HepG2 (cell line): ENCODE data around the gene CD300C. TPM values are rescaled to one million over a fixed set of nuclear protein-coding genes. Genes with fewer than 3 reads are reported as not detected.

Experiments used
- ATRX ChIP-seq: sonication (generic); formaldehyde crosslinking; IDR thresholded peaks from 2 replicates; pipeline ENCODE4 v1.4.0; 2020; ENCODE audit warnings: missing genetic modification reagents, borderline replicate concordance
- BHLHE40 ChIP-seq: IDR thresholded peaks from 2 replicates; pipeline ENCODE4 v1.6.1; 2011; ENCODE audit warnings: low read length, improper control_type of control experiment
- FLYWCH1 ChIP-seq: sonication (generic); formaldehyde crosslinking; IDR thresholded peaks from 2 replicates; pipeline ENCODE4 v1.8.1; 2023; ENCODE audit warnings: mild to moderate bottlenecking, missing genetic modification reagents
- FOXK2 ChIP-seq: fragments of 450-650 bp; IDR thresholded peaks from 2 replicates; pipeline ENCODE4 v1.6.1; 2016
- FOXO1 ChIP-seq: sonication (generic); formaldehyde crosslinking; IDR thresholded peaks from 2 replicates; pipeline ENCODE4 v1.4.0; 2020; ENCODE audit warnings: missing genetic modification reagents
- HHEX ChIP-seq: IDR thresholded peaks from 2 replicates; pipeline ENCODE4 v1.6.1; 2016; ENCODE audit warnings: control low read depth
- IKZF4 ChIP-seq: sonication (generic); formaldehyde crosslinking; IDR thresholded peaks from 2 replicates; pipeline ENCODE4 v1.5.1; 2020; ENCODE audit warnings: borderline replicate concordance, mild to moderate bottlenecking, low read depth, missing genetic modification reagents; ENCODE audit errors: not compliant biosample characterization
- MXD4 ChIP-seq: IDR thresholded peaks from 2 replicates; pipeline ENCODE4 v1.6.1; 2016; ENCODE audit warnings: mild to moderate bottlenecking, missing biosample characterization, missing genetic modification reagents
- NBN ChIP-seq: fragments of 450-650 bp; conservative IDR thresholded peaks from 2 replicates; pipeline ENCODE4 v1.6.1; 2017
- NONO ChIP-seq, 2 experiments: fragments of 450-650 bp in 1 of 2; sonication (generic) in 1 of 2; formaldehyde crosslinking in 1 of 2; IDR thresholded peaks in 1 of 2; conservative IDR thresholded peaks in 1 of 2; 2 replicates each; pipeline versions ENCODE4 v1.6.1 to v1.8.0; 2017 to 2022; ENCODE audit warnings: mild to moderate bottlenecking in 1 of 2, missing genetic modification reagents in 1 of 2, moderate library complexity in 1 of 2
- SKI ChIP-seq: fragments of 450-650 bp; IDR thresholded peaks from one replicate; pipeline ENCODE4 v1.6.1; 2018; ENCODE audit warnings: mild to moderate bottlenecking; ENCODE audit not compliant: partially characterized antibody
- TCF7L2 ChIP-seq: IDR thresholded peaks from 2 replicates; pipeline ENCODE4 v1.6.1; 2011; ENCODE audit warnings: mild to moderate bottlenecking, low read depth, low read length, moderate library complexity
- TEAD2 ChIP-seq: sonication (generic); formaldehyde crosslinking; IDR thresholded peaks from 2 replicates; pipeline ENCODE4 v1.9.0; 2021; ENCODE audit warnings: missing genetic modification reagents
- ZBTB38 ChIP-seq: sonication (generic); formaldehyde crosslinking; IDR thresholded peaks from 2 replicates; pipeline ENCODE4 v1.5.1; 2020; ENCODE audit warnings: mild to moderate bottlenecking, missing genetic modification reagents
- ZEB1 ChIP-seq: IDR thresholded peaks from 2 replicates; pipeline ENCODE4 v1.6.1; 2012; ENCODE audit warnings: mild to moderate bottlenecking, low read depth, inconsistent platforms; ENCODE audit not compliant: insufficient replicate concordance
- ZNF160 ChIP-seq: sonication (generic); formaldehyde crosslinking; IDR thresholded peaks from 2 replicates; pipeline ENCODE4 v1.8.0; 2022; ENCODE audit warnings: mild to moderate bottlenecking, inconsistent platforms, missing genetic modification reagents
- ZNF207 ChIP-seq: fragments of 450-650 bp; IDR thresholded peaks from 2 replicates; pipeline ENCODE4 v1.6.1; 2016; ENCODE audit warnings: antibody characterized with exemption, borderline replicate concordance
- ZNF256 ChIP-seq: sonication (generic); formaldehyde crosslinking; conservative IDR thresholded peaks from 2 replicates; pipeline ENCODE4 v1.4.0; 2020; ENCODE audit warnings: missing genetic modification reagents
- ZNF550 ChIP-seq: sonication (generic); formaldehyde crosslinking; IDR thresholded peaks from 2 replicates; pipeline ENCODE4 v1.4.0; 2020; ENCODE audit warnings: mild to moderate bottlenecking, missing genetic modification reagents, borderline replicate concordance
- ZNF552 ChIP-seq: sonication (generic); formaldehyde crosslinking; IDR thresholded peaks from 2 replicates; pipeline ENCODE4 v1.9.0; 2022; ENCODE audit warnings: missing genetic modification reagents, mild to moderate bottlenecking, borderline replicate concordance
- polyA plus RNA-seq, 8 experiments: library from polyadenylated mRNA; depleted of rRNA in 3 of 8; stranded (reverse) in 7 of 8; unstranded in 1 of 8; fragments of >200 nt; fragmentation: Illumina TruSeq in 4 of 8; extraction: Trizol in 4 of 8; gene quantifications; 2 replicates each; pipeline versions ENCODE4 v1.2.1 to v1.2.3, GENCODE V29; 2011 to 2016; ENCODE audit warnings: low read depth in 4 of 8, missing spikeins in 1 of 8, mixed read lengths in 1 of 8; ENCODE audit not compliant: insufficient read depth in 1 of 8
- total RNA-seq, 5 experiments: library from RNA; depleted of rRNA; stranded (reverse); fragments of >200 nt; fragmentation: Illumina TruSeq; extraction: Trizol; gene quantifications; 2 replicates each; pipeline ENCODE4 v1.2.3, GENCODE V29; 2016; ENCODE audit warnings: low read depth in 1 of 5
- TF ChIP-seq, protein P1 (sequence below): sonication (generic); formaldehyde crosslinking; conservative IDR thresholded peaks from 2 replicates; pipeline ENCODE4 v1.4.0; 2020; ENCODE audit warnings: missing genetic modification reagents
- TF ChIP-seq, protein P2 (sequence below): sonication (generic); formaldehyde crosslinking; IDR thresholded peaks from 2 replicates; pipeline ENCODE4 v1.4.0; 2020; ENCODE audit warnings: mild to moderate bottlenecking, missing genetic modification reagents, borderline replicate concordance
- TF ChIP-seq, protein P3 (sequence below), 2 experiments: sonication (generic) in 1 of 2; formaldehyde crosslinking in 1 of 2; IDR thresholded peaks; 2 replicates each; pipeline versions ENCODE4 v1.4.0 to v1.6.1; 2018 to 2020; ENCODE audit warnings: missing genetic modification reagents in 2 of 2, borderline replicate concordance in 1 of 2, low read depth in 1 of 2, mild to moderate bottlenecking in 1 of 2, missing biosample characterization in 1 of 2
- TF ChIP-seq, protein P4 (sequence below): sonication (generic); formaldehyde crosslinking; conservative IDR thresholded peaks from 2 replicates; pipeline ENCODE4 v1.4.0; 2020; ENCODE audit warnings: missing genetic modification reagents

The CD300C gene
- total and polyA plus RNA-seq, 2 of the 13 experiments (the other 11 are each of a cell fraction or from before 2014, with no cell fraction given) = not detected

DNA sequence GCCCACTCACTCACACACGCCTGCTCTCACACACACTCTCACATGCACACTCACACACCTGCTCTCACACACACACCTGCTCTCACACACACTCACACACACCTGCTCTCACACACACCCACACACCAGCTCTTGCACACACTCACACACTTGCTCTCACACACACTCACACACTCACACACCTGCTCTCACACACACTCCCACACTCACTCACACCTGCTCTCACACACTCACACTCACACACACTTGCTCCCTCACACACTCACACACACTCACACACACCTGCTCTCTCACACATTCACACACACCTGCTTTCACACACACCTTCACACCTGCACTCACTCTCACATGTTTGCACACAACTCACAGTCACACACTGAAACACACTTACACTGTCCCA is 17.4 kb upstream of the CD300C start (continued):
- TF ChIP-seq NONO (IDR thresholded peaks at IDR 0.05) (0 out of 2 replicates have a peak, but pooled peaks have one; percentile 5), NONO (CRISPR knock-in tag; conservative IDR thresholded peaks at IDR 0.05) (no peak), ATRX (CRISPR knock-in tag) (no peak), SKI (no peak), FOXO1 (CRISPR knock-in tag) (no peak), ZNF550 (CRISPR knock-in tag) (no peak), ZEB1 (no peak), BHLHE40 (no peak), FLYWCH1 (CRISPR knock-in tag) (no peak), TEAD2 (CRISPR knock-in tag) (no peak), ZNF552 (CRISPR knock-in tag) (no peak), HHEX (CRISPR knock-in tag) (no peak), NBN (peak; percentile 95; the same call in 1 of the 2 replicates), TCF7L2 (no peak), MXD4 (CRISPR knock-in tag) (no peak), FOXK2 (peak; percentile 34; the same call in 1 of the 2 replicates), IKZF4 (no peak), ZBTB38 (CRISPR knock-in tag) (no peak), ZNF256 (no peak), ZNF207 (peak; percentile 87; the same call in 1 of the 2 replicates), ZNF160 (CRISPR knock-in tag) (no peak)
- TF ChIP-seq, protein P1, sequence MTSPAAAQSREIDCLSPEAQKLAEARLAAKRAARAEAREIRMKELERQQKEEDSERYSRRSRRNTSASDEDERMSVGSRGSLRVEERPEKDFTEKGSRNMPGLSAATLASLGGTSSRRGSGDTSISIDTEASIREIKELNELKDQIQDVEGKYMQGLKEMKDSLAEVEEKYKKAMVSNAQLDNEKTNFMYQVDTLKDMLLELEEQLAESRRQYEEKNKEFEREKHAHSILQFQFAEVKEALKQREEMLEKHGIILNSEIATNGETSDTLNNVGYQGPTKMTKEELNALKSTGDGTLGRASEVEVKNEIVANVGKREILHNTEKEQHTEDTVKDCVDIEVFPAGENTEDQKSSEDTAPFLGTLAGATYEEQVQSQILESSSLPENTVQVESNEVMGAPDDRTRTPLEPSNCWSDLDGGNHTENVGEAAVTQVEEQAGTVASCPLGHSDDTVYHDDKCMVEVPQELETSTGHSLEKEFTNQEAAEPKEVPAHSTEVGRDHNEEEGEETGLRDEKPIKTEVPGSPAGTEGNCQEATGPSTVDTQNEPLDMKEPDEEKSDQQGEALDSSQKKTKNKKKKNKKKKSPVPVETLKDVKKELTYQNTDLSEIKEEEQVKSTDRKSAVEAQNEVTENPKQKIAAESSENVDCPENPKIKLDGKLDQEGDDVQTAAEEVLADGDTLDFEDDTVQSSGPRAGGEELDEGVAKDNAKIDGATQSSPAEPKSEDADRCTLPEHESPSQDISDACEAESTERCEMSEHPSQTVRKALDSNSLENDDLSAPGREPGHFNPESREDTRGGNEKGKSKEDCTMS (CRISPR knock-in tag) = no peak
- TF ChIP-seq, protein P2, sequence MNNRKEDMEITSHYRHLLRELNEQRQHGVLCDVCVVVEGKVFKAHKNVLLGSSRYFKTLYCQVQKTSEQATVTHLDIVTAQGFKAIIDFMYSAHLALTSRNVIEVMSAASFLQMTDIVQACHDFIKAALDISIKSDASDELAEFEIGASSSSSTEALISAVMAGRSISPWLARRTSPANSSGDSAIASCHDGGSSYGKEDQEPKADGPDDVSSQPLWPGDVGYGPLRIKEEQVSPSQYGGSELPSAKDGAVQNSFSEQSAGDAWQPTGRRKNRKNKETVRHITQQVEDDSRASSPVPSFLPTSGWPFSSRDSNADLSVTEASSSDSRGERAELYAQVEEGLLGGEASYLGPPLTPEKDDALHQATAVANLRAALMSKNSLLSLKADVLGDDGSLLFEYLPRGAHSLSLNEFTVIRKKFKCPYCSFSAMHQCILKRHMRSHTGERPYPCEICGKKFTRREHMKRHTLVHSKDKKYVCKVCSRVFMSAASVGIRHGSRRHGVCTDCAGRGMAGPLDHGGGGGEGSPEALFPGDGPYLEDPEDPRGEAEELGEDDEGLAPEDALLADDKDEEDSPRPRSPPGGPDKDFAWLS = no peak
- TF ChIP-seq, protein P3, sequence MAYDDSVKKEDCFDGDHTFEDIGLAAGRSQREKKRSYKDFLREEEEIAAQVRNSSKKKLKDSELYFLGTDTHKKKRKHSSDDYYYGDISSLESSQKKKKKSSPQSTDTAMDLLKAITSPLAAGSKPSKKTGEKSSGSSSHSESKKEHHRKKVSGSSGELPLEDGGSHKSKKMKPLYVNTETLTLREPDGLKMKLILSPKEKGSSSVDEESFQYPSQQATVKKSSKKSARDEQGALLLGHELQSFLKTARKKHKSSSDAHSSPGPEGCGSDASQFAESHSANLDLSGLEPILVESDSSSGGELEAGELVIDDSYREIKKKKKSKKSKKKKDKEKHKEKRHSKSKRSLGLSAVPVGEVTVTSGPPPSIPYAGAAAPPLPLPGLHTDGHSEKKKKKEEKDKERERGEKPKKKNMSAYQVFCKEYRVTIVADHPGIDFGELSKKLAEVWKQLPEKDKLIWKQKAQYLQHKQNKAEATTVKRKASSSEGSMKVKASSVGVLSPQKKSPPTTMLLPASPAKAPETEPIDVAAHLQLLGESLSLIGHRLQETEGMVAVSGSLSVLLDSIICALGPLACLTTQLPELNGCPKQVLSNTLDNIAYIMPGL (CRISPR knock-in tag; IDR thresholded peaks at IDR 0.05; ENCODE audit: borderline replicate concordance in 1 of 2, low read depth in 1 of 2) = no peak
- TF ChIP-seq, protein P4, sequence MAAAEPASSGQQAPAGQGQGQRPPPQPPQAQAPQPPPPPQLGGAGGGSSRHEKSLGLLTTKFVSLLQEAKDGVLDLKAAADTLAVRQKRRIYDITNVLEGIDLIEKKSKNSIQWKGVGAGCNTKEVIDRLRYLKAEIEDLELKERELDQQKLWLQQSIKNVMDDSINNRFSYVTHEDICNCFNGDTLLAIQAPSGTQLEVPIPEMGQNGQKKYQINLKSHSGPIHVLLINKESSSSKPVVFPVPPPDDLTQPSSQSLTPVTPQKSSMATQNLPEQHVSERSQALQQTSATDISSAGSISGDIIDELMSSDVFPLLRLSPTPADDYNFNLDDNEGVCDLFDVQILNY (CRISPR knock-in tag) = no peak
